GM11168 (cell line): ENCODE data around the gene ARHGEF4.
"Not testable (repeated sequence)": the region's sequence is repeated elsewhere in the genome, so short reads cannot be mapped to it uniquely, and the experiment has no call there.

Experiments
- in situ Hi-C: fragments of 300-500 bp; cut with MboI; formaldehyde crosslinking; loops from one replicate; pipeline ENCODE4 v1.12.0; 2022; ENCODE audit warnings: low sequenced_read_pairs; ENCODE audit not compliant: unreplicated experiment

ARHGEF4 gene

DNA sequence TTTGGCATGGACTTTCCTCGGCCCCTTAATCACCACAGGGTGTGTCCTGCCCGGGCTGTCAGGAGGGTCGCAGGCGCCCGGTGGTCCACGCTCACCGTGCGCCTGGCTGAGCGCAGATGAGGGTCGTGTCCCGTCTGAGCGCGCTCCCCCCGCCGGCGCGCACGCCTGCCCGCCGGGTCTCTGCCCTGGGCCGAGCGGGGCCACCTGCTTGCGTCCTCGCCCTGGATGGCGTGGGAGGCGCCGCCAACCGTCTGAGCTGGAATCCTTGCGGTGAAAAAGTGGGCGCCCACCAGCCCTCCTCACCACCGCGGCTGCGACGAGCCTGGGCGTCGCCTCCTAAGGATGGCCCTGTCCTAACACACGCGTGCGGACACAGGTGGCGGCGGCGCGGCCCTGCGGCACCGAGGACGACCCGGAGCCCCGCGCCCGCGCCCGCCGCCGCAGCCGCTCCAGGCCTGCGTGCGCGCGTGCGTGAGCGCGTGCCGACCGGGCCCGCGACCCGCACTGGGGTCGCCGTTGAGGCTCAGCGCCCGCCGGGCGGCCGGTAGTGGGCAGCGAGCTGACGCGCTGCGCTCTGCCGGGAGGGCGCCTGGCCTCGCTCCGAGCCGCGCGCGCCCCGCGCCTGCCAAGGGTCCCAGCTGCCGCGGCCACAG is 126.6 kb downstream of the ARHGEF4 start:
- in situ Hi-C loops: no loop called here

- in situ Hi-C loops: no loop called here
These were observed 127.4 kb downstream of the ARHGEF4 start for GRCh38 chr2:130963849-130964793.

DNA sequence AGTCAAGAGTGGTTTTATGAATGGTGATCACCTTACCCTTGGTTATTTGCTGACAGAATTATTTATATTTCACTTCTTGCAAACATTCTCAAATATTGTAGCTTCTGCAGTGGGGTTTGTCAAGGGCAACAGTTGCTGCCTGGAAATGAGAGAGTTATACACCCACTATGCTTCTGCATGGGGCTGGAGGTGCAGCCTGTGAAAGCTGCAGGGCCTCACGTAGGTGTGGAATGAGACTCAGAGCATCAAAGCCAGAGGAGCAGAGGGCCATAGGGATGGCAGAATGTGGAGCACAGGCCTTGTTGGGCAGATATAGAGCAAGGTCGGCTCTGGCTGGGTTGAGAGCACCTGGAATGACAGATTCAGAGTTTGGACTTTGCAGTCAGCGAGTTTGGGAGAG is 128.2 kb downstream of the ARHGEF4 start:
- in situ Hi-C loops: no loop called here

DNA sequence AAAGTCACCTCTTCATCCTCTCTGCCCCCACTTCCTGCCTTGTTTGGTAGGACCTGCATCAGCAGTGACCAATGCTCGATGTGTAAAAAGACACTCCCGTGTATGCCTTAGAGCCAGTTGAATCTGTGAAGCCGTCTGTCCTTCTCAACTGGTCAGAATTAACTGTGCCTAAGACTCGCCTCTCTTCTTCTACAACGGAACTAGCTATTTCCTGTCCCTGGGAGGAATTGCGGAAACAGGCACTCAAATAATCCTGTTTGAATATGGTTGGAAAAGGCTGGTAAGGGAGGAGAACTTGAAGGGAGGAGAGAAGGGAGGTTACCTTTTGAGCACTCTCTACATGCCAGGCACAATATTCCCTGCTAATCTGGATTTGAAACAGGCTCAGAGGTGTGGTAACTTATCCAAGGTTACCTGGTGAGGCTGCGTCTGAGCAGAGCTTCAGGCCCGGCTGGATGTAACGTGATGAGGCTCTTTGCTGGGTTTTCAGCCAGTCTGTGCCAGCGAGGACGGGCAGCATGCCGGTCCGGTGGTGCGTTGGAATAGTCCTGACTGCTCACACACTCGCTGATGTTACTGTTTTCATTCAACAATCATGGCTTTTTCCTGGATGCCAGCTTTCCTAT is 129.5 kb downstream of the ARHGEF4 start:
- in situ Hi-C loops: no loop called here

GRCh38 chr2:130966775-130967490 is 130.2 kb downstream of the ARHGEF4 start:
- in situ Hi-C loops: no loop called here

DNA sequence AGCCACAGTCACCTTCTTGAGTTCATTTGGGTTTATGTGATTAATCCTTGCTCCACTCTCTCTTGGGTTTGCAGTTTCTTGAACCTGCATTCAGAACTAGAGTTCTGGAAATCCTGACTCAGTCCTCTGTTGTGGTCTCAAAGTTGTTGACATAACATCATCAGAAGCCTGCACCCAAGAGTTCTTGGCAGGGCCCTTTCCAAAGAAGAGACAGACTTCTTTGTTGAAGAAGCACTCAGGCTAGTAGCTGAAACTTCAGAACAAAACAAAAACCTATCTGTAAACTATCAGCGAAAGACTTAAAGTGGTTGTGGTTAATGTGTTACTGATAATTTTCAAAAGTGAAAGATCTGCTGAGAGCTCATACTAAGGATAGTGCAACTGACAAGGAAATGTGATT is 135.7 kb downstream of the ARHGEF4 start:
- in situ Hi-C loops: no loop called here

- in situ Hi-C loops: no loop called here
These were observed 139.0 kb downstream of the ARHGEF4 start for GRCh38 chr2:130975729-130976128.

GRCh38 chr2:130976591-130977237 is 140.0 kb downstream of the ARHGEF4 start:
- in situ Hi-C loops: no loop called here

GRCh38 chr2:130977461-130978050 is 140.8 kb downstream of the ARHGEF4 start:
- in situ Hi-C loops: no loop called here

- in situ Hi-C loops: no loop called here
These were observed 145.0 kb downstream of the ARHGEF4 start for GRCh38 chr2:130981667-130982066.

DNA sequence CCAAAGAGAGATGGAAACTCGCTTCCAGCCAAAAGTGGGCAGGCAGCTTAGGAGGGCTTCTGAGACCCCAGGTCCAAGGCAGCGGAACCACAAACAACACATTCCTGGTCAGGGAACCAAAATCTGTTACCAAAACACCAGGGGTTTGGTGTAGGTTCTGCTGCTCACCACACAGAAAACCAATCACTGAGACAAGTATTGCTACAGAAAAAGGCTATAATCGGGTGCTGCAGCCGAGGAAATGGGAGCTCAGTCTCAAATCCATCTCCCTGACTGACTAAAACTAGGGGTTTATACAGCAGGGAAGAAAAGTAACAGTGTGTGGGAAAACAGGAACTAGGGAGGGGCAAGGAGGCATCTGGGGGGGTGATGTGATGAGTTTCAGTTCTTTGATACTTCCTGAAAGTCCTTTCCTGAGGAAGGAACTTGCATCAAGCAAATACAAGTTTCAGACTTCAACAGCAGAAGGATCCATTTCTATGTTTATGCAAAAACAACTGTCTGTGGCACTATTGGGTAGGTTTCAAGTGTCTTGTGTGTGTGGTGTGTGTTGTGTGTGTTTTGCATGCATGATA is 148.6 kb downstream of the ARHGEF4 start:
- in situ Hi-C loops: no loop called here

- in situ Hi-C loops: no loop called here
These were observed 149.3 kb downstream of the ARHGEF4 start for GRCh38 chr2:130985831-130986649.

DNA sequence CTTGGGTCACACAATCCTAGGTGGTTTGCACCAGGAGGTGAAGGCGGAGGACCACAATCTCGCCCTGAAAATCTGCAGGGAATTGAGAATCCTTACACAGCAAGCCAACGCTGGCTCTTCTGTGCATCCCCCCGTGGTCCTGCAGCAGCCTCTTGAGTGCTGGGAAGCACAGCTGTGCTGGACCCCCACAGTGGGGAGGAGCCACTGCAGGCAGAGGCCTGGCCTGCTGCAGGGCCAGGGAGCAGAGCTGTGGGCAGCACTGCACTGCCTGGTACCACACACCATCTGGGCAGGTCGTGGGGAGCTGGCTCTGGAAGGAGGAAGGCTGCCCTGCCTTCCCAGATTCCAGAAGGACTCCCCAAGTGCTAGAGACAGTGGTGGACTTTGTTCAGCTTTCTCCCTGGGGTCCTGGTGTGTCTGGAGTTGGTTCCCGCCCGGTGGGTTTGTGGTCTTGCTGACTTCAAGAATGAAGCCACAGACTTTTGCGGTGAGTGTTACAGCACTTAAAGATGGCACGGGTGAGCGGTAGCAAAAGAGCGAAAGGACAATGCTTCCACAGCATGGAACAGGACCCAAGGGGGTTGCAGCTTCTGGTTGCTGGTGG is 150.3 kb downstream of the ARHGEF4 start:
- in situ Hi-C loops: no loop called here

- in situ Hi-C loops: no loop called here
These were observed 151.1 kb downstream of the ARHGEF4 start for GRCh38 chr2:130987519-130988425.

DNA sequence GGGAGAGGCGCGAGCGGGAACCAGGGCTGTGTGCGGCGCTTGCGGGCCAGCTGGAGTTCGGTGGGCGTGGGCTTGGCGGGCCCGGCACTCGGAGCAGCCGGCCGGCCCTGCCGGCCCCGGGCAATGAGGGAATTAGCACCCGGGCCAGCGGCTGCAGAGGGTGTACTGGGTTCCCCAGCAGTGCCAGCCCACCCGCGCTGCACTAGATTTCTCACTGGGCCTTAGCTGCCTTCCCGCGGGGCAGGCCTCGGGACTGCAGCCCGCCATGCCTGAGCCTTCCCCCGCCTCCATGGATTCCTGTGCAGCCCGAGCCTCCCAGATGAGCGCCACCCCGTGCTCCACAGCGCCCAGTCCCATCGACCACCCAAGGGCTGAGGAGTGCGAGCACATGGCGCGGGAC is 154.7 kb downstream of the ARHGEF4 start:
- in situ Hi-C loops: not testable (repeated sequence)

DNA sequence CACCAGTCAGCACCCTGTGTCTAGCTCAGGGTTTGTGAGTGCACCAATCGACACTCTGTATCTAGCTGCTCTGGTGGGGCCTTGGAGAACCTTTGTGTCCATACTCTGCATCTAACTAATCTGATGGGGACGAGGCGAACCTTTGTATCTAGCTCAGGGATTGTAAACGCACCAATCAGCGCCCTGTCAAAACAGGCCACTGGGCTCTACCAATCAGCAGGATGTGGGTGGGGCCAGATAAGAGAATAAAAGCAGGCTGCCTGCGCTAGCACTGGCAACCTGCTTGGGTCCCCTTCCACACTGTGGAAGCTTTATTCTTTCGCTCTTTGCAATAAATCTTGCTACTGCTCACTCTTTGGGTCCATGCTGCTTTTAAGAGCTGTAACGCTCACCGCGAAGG is 155.3 kb downstream of the ARHGEF4 start:
- in situ Hi-C loops: not testable (repeated sequence)

GRCh38 chr2:130996691-130997090 is 160.0 kb downstream of the ARHGEF4 start:
- in situ Hi-C loops: no loop called here
